Kidney (tissue), 14 donors: ENCODE results near the gene RASIP1. TPM values are rescaled to one million over a fixed set of nuclear protein-coding genes. Genes with fewer than 3 reads are reported as not detected.
"Not testable (repeated sequence)": the region's sequence is repeated elsewhere in the genome, so short reads cannot be mapped to it uniquely, and the experiment has no call there.

Source experiments
- DNase-seq, 5 donors: peaks; one replicate each; pipeline ENCODE4 v3.0.0-alpha.2; 2013 to 2020
- FAIRE-seq: peaks from 2 replicates; lab custom pipeline; 2012; peaks lifted over from hg19 to GRCh38; lab: Jason Lieb, UNC
- H3K27ac ChIP-seq, 2 donors: one replicate each; pipeline ENCODE4 v1.7.0; 2013; ENCODE audit warnings: low read depth in 2 of 2, low read length in 2 of 2, inconsistent platforms in 1 of 2
- H3K27me3 ChIP-seq: one replicate; pipeline ENCODE4 v1.7.1; 2013; ENCODE audit warnings: low read length, inconsistent platforms; ENCODE audit not compliant: control insufficient read depth, insufficient read depth
- H3K36me3 ChIP-seq, 3 donors: one replicate each; pipeline versions ENCODE4 v1.7.0 to v1.7.1; 2013; ENCODE audit warnings: low read length in 3 of 3, control low read depth in 1 of 3, inconsistent platforms in 1 of 3; ENCODE audit not compliant: insufficient read depth in 3 of 3, control insufficient read depth in 2 of 3
- H3K4me1 ChIP-seq, 3 donors: one replicate each; pipeline versions ENCODE4 v1.7.0 to v1.7.1; 2013; ENCODE audit warnings: low read length in 3 of 3, inconsistent platforms in 1 of 3, low read depth in 1 of 3; ENCODE audit not compliant: control insufficient read depth in 2 of 3, insufficient read depth in 2 of 3
- H3K4me3 ChIP-seq, 3 donors: one replicate each; pipeline versions ENCODE4 v1.7.0 to v1.8.1; 2013; ENCODE audit warnings: low read length in 3 of 3, control low read depth in 1 of 3, inconsistent platforms in 1 of 3
- H3K9ac ChIP-seq, 3 donors: one replicate each; pipeline versions ENCODE4 v1.7.0 to v1.7.1; 2013; ENCODE audit warnings: low read length in 3 of 3, control low read depth in 1 of 3, inconsistent platforms in 1 of 3
- H3K9me3 ChIP-seq, 3 donors: one replicate each; pipeline versions ENCODE4 v1.7.0 to v1.7.1; 2013; ENCODE audit warnings: low read length in 3 of 3, control low read depth in 1 of 3, inconsistent platforms in 1 of 3; ENCODE audit not compliant: control insufficient read depth in 2 of 3, insufficient read depth in 1 of 3
- CTCF ChIP-seq: IDR thresholded peaks from 3 replicates; pipeline ENCODE4 v1.5.1; 2012; ENCODE audit warnings: mild to moderate bottlenecking, moderate library complexity, borderline replicate concordance; ENCODE audit not compliant: insufficient read depth; ENCODE audit errors: extremely low read depth
- intact Hi-C: fragments of 100-400 bp; cut with DNase I; formaldehyde crosslinking; loops from one replicate; pipeline ENCODE4 v1.11.1; 2022
- polyA plus RNA-seq: library from polyadenylated mRNA; stranded (reverse); fragments of 350-450 nt; fragmentation: Illumina TruSeq; extraction: RNeasy Lipid Tissue Mini Kit (QIAGEN cat#74804); gene quantifications from one replicate; pipeline ENCODE4 v1.2.3, GENCODE V29; 2014; ENCODE audit warnings: low read depth, low replicate concordance; ENCODE audit not compliant: insufficient read depth
- total RNA-seq: library from RNA; stranded (reverse); fragmentation: NEBNext Ultra II Directional; extraction: Animal tissue kit (Norgen Biotek cat#: 25700); gene quantifications from one replicate; pipeline ENCODE4 v1.2.1, GENCODE V29; 2021
- donor health status: control.
- donor health status: control.
- donor health status: control.
- donor health status: control.
- donor health status: control.
- donor health status: DM: yes; HTN: yes; CAD: no.
- donor health status: Normal renal cell carcinoma (clear cell type).

The RASIP1 gene
- total and polyA plus RNA-seq, 2 donors from 2014 or later, result 13.6 to 23.3 TPM

DNA sequence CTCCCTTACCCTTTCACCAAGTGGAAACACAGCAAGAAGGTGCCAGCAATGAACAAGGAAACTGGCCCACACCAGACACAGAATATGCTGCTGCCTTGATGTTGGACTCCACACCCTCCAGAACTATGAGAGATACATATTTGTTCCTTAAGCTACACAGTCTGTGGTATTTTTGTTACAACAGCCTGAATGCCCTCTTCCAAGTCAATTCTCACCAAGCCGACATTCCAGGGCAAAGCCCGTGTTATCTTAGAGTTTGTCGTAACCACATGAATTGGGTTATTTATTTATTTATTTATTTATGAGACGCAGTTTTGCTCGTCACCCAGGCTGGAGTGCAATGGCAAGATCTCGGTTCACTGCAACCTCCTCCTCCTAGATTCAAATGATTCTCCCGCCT lies 29.9 kb upstream of the RASIP1 start:
- intact Hi-C loops, result no loop called here
- Histone ChIP-seq H3K9me3 (no peaks in the 10 kb centered on the region), H3K4me1 (peaks cover 0 to 3% (median 0%) of the 10 kb centered on the region in 3 donors), H3K27me3 (no peaks in the 10 kb centered on the region), H3K9ac (no peak overlapping the region), H3K27ac (no peak overlapping the region), H3K36me3 (no peaks in the 10 kb centered on the region), H3K4me3 (no peak overlapping the region)
- TF ChIP-seq CTCF, result no peak
- DNase-seq, result no peak
- no peak for FAIRE-seq

DNA sequence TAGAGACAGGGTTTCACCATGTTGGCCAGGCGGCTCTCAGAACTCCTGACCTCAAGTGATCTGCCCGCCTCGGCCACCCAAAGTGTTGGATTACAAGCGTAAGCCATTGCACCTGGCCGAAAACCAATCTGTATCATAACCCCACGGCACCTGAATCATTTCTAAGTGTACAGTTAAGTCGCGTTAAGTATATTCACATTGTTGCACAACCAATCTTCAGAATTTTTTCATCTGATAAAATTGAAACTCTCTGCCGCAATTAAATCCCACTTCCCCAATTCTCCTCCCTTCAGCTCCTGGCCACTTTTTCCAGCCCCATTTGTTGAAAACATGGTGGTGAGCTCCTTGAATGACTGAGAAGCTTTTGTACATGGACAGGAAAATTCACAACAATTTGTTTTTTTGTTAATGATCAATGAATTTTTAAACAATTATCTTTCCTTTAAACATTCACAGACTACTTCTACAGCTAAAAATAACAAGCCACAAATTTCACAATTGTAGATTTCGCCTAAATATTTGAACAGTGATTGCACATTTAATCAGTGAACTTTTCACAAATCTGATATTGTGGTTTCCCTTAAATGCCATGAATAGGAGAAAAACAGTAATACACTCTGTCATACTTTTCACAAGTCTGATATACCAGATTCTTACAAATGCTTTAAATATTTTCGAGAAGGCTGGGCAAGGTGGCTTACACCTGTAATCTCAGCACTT lies 28.7 kb upstream of the RASIP1 start:
- H3K4me1 ChIP-seq, result peaks cover 0 to 3% (median 0%) of the 10 kb centered on the region in 3 donors
- DNase-seq (no peak), FAIRE-seq (no peak)
- no peaks in the 10 kb centered on the region for H3K9me3 ChIP-seq
- H3K36me3 ChIP-seq, result no peaks in the 10 kb centered on the region
- intact Hi-C loops, result no loop called here
- no peak overlapping the region for H3K27ac ChIP-seq
- no peaks in the 10 kb centered on the region for H3K27me3 ChIP-seq
- no peak overlapping the region for H3K4me3 ChIP-seq
- no peak for TF ChIP-seq CTCF
- H3K9ac ChIP-seq, result no peak overlapping the region

GRCh38 chr19:48768171-48768753 lies 27.9 kb upstream of the RASIP1 start:
- FAIRE-seq, H3K27ac ChIP-seq, H3K27me3 ChIP-seq, H3K4me3 ChIP-seq, DNase-seq, intact Hi-C loops, H3K9ac ChIP-seq, H3K9me3 ChIP-seq, H3K4me1 ChIP-seq, H3K36me3 ChIP-seq: not testable (repeated sequence)

- DNase-seq, H3K36me3 ChIP-seq, H3K9ac ChIP-seq, FAIRE-seq, H3K4me3 ChIP-seq, H3K27me3 ChIP-seq, H3K9me3 ChIP-seq, H3K27ac ChIP-seq, H3K4me1 ChIP-seq, intact Hi-C loops: not testable (repeated sequence)
Measured at GRCh38 chr19:48765816-48766215, 25.4 kb upstream of the RASIP1 start.
